NCI-H2171 (cell line): ENCODE measurements around the gene PGAP3.

ENCODE experiments used
- DNase-seq: peaks from one replicate; lab custom pipeline; 2025; lab: John Stamatoyannopoulos, UW

The PGAP3 gene

DNA sequence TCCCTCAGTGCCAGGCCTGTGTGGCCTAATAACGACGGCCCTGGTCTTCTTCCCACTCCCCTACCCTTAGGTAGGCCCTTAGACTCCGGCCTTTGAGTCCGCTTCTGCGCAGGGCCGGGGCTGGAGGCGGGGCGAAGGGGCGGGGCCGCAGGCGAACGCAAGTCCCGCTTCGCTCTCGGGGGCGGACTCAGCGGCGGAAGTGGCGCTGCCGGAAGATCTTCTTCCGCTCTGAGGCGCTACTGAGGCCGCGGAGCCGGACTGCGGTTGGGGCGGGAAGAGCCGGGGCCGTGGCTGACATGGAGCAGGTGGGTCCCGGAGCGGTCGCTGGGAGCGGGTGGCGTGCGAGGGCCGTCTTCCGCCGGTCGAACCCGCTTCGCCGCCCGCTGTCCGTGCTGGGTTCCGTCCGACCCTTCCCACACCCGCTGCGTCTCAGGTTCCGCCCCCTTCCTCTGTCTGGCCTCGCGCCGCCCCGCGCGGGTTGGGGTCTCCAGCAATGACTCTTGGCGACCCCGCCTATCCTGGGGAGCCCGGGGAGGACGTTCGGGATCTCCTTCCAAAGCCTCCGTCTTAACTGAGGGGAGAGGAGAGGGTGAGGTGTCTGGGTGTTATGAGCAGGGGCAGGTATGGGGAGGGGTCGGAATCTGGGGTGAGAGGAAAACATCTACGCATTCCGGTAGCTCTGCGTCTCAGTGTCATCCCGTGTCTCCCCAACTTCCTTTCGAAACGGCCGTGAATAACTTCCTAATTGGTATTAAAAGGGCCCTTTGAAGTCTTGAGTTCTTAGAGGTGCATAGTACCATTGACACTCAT, 50.7 kb downstream of the PGAP3 start, which contains the start of gene STARD3:
TSS of gene STARD3 (plus strand) at position 218 of the 810 bp plus-strand sequence. CDS start 16,388 bp downstream, outside the sequence.
- peak; percentile 89 for DNase-seq

DNA sequence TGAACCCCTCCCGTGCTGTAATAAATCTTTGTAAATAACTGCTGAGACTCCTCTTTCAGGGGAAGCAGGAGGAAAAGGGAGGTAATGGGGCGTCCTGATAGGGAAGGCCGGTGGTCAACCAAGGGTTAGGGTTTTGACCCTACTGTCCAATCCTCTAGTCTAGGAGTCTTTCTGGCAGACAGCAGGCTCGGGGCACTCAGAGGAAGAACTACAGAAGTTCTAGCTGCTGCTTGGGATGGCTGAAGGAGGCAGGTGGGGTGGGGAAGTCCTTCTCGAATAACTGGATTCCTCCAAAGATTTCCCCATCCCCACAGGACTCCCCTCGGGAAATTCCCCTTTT, 51.3 kb downstream of the PGAP3 start:
- DNase-seq = no peak

DNA sequence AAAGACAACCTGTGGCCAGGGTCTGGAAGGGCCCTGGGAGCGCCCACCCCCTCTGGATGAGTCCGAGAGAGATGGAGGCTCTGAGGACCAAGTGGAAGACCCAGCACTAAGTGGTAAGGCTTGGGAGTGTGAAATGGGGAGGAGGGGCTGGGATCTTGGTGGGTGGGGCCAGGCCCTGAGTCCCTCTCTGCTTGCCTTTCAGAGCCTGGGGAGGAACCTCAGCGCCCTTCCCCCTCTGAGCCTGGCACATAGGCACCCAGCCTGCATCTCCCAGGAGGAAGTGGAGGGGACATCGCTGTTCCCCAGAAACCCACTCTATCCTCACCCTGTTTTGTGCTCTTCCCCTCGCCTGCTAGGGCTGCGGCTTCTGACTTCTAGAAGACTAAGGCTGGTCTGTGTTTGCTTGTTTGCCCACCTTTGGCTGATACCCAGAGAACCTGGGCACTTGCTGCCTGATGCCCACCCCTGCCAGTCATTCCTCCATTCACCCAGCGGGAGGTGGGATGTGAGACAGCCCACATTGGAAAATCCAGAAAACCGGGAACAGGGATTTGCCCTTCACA, 52.2 kb downstream of the PGAP3 start:
- no peak for DNase-seq

DNA sequence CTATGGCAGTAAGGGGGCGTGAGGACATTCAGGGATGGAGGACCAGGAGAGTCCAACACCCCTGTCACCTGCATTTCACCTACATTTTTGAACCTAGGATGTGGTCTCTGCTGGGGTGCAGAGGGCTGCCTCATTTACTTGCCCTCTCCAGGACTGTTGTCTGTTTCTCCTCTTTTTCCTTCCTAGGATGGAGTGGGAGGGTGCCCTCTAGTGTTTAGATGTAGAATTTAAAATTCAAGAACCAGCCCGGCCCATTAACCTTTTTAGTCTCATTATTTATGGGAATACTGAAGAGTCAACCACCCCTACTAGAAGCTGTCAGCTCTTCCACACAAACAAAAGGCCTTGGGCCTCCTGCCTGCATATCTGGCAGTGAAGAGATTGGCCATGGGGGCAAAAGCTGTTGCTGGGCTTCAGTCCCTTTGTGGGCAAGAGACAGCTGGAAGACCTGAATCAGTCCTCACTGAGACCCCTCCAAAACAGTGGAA, 53.4 kb downstream of the PGAP3 start:
- peak; percentile 51 for DNase-seq

DNA sequence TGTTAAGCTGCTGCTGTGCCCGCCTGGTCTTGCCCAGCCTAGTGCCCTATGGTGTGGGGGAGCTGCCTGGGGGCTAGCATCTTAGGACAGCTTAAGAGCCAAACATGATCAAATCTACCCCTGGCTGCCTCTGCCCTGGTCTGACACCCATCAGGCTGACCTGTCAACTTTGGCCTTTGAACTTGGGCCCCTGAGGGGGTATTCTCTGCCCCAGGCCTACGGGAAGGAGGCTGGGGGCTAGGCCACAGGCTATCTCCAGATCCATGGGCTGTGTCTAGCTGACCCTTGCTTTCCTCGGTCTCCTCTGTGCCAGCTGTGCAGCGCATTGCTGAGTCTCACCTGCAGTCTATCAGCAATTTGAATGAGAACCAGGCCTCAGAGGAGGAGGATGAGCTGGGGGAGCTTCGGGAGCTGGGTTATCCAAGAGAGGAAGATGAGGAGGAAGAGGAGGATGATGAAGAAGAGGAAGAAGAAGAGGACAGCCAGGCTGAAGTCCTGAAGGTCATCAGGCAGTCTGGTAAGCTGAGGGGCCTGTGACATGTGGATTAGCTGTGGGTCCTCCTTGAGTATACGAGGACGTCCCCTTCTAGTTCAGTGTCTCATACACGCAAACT, 54.2 kb downstream of the PGAP3 start:
- no peak for DNase-seq

DNA sequence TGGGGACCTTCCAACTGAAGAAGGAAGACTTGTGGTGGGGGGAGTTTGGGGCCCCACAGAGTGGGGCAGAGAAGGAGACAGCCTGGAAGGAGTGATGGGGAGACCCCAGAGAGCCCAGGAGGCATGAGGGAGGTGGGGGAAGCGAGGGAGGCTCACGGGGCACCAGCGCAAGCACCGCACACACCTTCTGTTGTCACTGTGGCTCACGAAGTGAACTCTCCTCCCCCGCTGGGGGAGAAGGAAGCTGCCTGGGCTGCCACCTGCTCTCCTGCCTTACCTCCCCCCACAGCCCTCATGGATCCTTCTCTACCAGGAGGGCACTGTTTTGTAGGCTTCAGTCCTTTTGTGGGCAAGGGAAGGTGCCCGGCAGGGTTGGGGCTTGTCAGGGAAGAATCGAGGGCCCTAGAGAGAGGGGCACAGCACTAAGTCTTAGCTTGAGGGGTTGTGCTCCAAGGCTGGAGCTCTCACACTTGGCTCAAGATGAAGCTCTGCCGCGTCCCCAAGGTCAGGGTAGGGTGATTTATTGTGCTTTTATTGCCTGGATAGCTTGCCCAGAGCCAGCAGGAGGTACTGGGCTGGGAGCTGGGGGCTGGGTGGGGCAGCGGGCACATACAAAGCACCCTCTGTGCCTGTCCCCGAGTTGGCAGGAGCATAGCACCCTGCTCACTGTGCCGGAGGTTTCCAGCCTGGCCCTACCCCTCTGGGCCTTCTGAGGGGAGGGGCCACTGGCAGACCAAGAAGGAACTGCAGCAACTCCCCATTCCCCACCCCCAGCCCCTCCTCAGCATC, 55.5 kb downstream of the PGAP3 start:
- peak; percentile 36 for DNase-seq

DNA sequence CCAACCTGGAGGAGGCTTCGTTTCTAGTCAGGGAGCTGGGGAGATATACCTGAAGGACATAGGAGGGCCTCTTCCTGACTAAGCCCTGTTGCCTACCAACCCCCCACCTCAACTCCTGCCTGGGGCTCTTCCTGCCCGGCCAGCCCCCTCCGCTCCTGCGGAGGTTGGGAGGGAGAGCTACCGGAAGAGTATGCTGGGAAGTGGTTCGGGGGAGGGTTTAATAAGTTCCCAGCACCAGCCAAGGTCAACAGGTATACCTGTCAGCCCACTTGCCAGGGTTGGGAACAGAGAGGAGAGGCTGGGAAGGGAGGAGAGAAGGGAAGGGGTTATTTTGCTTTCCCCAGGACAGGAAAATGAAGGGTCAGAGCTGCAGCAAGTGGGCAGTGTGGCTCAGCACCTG, 56.5 kb downstream of the PGAP3 start:
- no peak for DNase-seq

DNA sequence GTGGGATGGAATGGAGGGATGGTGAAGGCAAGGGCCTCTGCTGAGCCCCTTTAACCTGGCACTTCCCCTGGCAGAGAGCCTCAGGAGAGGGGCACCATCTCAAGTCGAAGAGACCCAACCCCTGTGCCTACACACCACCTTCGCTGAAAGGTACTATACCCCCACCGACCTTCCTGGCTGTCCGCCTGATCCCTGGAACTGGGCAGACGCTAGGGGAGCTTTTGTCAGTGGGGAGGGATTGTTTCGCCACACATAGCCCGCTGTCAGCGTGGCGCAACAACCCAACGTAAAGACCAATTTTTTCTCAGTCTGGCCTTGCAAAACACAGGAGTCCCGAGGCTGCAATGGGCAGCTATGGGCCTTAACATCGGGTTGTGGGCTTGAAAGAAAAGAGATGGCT, 58.0 kb downstream of the PGAP3 start:
- no peak for DNase-seq

DNA sequence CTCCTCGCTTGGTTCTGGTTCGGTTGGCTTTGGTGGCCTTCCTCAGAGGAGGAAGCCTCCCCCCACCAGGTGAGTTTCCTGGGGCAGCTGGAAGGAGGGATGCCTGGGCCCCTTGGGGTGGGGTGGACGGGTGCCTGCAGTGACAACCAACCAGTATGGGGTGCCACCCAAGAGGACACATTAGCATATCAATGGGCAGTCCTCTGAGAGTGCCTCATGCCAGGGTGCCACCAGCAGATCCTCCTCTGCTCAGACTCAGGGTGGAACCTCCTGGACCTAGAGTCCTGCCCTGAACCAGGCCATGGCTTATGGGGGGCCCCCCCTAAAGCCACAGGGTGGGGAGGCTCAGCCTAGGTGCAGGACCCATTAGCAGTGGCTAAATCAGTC, 58.4 kb downstream of the PGAP3 start:
- no peak for DNase-seq

DNA sequence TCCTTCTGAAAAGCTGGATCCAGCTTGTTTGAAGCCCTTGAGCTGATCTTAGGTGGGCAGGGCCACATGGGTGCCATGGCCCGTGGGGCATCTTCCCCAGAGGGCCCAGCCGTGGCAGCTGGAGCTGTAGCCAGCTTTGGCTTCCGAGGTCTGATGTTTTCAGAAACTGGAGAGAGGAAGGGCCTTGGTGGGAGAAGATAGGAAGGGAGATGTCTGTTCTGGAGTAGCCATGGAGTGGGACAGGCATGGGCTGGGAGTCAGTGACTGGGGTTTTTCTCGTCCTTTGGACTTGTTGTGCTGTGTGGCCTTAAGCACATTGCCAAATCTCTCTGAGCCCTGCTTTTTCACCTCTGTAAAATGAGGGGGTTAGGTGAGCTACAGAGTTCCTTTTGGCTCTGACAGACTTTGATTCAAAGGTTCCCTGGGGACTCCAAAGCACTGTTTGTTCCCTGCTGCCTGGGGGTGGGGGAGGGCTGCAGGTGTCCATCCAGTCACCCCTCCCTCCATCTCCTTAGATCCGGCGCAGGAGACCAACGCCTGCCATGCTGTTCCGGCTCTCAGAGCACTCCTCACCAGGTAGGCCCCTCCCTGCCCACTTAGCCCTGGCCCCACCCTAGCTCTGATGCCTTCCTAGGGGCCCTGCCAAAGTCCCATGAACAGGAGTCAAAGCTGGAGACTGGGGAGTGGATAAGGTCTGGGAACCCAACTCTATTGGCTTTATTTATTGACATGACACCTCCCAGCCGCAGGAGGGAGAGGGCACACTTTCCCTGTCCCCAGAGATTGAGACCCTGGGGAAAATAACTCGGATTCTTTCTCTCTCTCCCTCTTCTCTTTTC, 59.0 kb downstream of the PGAP3 start:
- no peak for DNase-seq

DNA sequence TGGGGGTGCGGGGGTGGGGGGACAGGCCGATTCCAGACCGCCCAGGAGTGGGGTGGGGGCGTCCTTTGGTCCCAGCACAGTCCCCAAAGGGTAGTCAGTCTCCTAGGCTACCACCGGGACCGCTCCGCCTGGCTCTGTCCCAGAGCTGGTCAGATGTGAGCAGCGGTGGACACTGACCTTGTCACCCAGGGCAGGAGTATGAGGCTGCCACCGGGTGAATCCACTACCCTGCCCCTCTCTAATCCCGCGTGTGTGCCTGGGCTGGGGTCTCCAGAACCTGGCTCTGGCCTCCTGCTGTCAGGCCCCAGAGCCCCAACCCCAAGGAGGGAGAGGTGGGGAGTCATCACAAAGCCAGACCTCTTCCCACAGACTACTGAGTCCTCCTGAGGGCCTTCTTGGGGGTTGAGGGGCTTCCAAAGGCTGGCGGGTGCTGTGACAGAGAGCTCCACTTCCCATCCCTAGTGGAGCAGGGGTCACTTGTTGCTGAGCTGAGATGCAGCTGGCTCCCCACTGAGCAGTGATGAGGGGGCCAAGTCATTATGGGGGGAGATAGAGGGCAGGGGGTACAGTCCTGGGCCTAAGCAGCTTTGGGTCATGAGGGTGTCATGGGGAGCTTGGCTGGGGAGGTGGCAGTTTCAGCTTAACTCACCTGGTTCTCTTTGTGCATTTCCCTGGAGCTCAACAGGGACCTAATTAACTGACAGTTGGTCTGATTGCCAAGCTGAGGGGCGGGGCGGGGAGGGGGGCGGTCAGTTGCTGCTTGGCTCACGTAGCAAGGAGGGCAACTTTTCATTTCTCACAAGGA, 59.9 kb downstream of the PGAP3 start:
- no peak for DNase-seq

DNA sequence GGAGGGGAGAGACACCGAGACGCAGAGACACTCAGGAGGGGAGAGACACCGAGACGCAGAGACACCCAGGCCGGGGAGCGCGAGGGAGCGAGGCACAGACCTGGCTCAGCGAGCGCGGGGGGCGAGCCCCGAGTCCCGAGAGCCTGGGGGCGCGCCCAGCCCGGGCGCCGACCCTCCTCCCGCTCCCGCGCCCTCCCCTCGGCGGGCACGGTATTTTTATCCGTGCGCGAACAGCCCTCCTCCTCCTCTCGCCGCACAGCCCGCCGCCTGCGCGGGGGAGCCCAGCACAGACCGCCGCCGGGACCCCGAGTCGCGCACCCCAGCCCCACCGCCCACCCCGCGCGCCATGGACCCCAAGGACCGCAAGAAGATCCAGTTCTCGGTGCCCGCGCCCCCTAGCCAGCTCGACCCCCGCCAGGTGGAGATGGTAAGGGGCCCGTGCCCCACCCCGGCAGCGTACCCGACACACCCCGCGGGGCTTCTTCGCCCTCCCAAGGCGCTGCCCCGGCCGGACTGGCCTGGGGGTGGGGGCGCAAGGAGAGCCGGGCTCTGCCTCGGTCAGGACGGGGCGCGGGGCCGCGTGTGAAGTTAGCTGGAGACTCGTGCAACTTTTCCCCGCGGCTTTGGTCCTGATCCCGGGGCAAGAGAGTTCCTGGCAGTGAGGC, 60.7 kb downstream of the PGAP3 start:
- no peak for DNase-seq

DNA sequence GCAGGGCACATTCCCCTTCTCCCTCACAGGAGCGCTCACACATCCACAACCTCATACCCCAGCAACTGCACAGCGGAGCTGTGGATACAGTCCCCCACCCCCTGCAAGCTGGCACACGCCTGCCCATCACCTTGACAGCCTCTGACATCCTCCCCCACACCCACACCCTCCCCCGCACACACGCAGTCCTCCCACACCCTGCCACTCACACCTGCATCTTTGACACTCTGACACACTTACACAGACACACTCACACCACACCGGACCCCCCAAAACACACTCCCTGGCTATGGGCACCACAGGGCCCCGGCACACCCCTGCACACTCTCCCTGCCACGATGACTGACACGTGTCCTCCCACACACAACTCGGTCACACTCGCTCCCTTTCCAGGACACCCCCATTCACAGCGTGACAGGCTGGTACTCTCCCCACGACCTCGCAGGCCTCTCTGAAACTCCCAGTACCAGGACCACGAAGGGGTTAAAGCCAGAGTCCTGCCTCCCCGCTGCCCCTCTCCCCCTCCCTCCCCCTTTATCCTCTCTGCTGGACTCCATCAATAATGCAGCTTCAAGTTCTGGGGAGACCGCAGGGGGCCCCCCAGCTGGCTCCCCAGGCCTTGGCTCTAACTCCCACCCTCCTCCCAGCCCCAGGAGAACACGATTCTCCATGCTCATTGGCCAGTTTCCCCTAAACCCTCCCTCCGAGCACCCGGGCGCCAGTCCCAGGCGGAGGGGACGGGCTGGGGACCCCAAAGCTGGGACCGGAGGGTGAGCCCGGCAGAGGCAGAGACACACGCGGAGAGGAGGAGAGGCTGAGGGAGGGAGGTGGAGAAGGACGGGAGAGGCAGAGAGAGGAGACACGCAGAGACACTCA, 61.4 kb downstream of the PGAP3 start, which contains the start of gene PPP1R1B:
TSS of gene PPP1R1B (plus strand) at position 782 of the 876 bp plus-strand sequence. CDS start 441 bp downstream, outside the sequence.
- peak; percentile 26 for DNase-seq

DNA sequence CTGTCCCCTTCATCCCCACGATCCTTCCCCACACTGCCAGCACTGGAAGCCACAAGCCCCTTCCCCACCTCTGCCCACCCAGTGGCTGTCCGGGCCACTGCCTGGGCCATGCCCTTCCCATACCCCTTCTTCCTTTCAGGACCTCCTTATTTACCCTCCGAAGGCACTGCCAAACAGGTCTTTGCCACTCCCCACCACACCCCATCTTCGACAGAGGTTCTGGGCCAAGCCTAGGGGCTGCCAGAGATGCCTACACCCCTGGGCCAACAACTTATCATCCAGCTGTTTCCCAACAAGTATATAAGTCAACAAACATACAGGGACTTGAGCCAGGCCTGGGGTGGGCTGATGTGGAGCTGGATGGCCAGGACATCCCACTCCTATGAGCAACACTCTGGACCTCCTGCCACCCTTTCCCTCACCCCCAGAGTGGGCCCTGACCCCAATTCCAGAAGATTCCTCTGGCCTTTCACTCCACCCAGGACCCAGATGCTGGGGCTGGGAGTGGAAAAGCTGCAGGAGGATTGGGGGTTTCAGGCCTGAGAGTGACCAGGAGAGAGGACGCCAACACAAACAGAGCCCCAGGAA, 62.6 kb downstream of the PGAP3 start:
- DNase-seq = no peak

DNA sequence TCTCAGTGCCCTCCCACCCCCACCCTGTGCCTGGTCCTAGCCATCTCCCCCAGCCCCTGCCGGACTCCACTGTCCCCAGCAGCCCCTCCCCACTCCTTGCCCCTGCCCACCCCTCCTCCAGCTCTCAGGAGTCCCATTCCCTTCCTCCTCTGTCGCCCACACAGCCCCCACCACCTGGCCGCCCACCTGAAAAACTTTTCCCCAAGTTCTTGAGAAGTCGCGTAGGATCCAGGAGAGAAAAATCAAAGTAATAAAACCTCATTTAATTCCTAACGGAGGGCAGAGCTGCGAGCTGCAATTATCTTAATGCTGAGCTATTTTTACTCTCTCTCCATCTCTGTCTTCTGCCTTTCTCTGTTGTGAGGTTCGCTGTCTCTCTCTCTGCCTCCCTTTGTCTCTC, 63.5 kb downstream of the PGAP3 start:
- DNase-seq = no peak

DNA sequence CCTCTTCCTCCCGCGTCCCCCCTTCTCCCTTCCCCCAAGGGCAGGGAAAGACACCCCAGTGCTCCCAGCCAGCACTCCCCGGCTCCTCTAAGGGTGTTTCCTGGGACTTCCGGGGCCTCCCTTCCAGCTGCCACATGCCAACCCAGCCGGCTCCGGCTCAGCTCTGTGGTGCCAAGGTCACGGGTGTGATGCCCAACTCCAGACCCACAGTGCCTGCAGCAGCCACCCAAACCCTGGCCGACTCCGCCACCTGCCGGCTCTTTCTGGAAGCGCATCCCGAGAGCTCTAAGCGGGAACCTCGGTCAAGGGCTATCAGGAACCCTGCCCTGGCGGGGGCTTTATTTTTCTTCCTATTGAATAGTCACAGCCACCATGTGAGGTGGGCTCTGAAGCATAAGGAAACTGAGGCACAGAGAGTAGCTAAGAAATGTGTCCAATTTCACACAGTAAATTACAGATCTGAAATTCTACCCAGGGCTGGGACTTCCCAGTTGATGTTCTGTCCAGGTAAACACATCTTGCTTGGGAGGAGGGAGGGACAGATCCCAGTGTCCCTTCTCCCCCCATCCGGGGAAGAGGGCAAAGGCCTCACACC, 64.4 kb downstream of the PGAP3 start:
- peak; percentile 40 for DNase-seq

DNA sequence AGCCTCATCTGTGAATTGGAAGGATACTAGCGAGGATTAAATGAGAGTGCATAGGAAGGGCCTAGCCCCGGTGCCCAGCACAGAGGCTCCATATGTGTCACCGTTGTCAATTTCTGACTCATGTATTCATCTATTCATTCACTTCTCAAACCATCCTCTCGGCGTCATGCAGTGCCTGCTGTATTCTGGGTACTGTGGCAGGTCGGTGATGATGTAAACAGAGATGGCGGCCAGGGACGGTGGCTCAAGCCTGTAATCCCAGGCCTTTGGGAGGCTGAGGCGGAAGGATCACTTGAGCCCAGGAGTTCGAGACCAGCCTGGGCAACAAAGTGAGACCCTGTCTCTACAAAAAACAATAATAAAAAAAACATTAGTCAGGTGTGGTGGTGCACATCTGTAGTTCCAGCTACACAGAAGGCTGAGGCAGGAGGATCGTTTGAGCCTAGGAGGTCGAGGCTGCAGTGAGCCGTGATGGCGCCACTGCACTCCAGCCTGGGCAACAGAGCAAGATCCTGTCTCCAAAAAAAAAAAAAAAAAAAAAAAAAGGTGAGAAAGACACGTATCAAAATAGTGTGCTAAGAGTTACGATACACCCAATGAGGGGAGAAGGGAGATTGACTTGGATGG, 65.4 kb downstream of the PGAP3 start:
- DNase-seq = no peak
